GM21367 (cell line): Measurements from ENCODE around the gene PCSK6.

Experiments used
- ATAC-seq: cut with Tn5 transposase; IDR thresholded peaks from one replicate; pipeline ENCODE4 v1.9.1; 2021; ENCODE audit not compliant: unreplicated experiment

The PCSK6 gene

GRCh38 chr15:101256757-101257156 is 232.8 kb downstream of the PCSK6 start:
- no peak for ATAC-seq

- no peak for ATAC-seq
Observed at GRCh38 chr15:101255615-101256241, 233.8 kb downstream of the PCSK6 start.

- ATAC-seq: no peak
Observed at GRCh38 chr15:101255051-101255395, 234.5 kb downstream of the PCSK6 start.

- no peak for ATAC-seq
Observed at GRCh38 chr15:101254157-101255050, 235.1 kb downstream of the PCSK6 start.
